GM06990 (cell line): ENCODE data around the gene DNAH1.

Source experiments
- DNase-seq: peaks from one replicate; pipeline ENCODE4 v3.0.0-alpha.2; 2011; ENCODE audit not compliant: insufficient read length; ENCODE audit errors: extremely low read depth
- H3K27me3 ChIP-seq: replicated peaks from 2 replicates; pipeline ENCODE4 v1.6.0; 2011; ENCODE audit warnings: low read length; ENCODE audit not compliant: control insufficient read depth, insufficient read depth
- H3K36me3 ChIP-seq: 2 replicates; pipeline ENCODE4 v1.5.1; 2011; ENCODE audit warnings: low read length; ENCODE audit not compliant: control insufficient read depth, insufficient read depth
- H3K4me3 ChIP-seq: replicated peaks from 2 replicates; pipeline ENCODE4 v1.5.1; 2011; ENCODE audit warnings: low read depth, mild to moderate bottlenecking, control low read depth, low read length
- TF ChIP-seq, protein P1 (sequence below): IDR thresholded peaks from 2 replicates; pipeline ENCODE4 v1.5.1; 2011; ENCODE audit warnings: low read length, control low read depth, mild to moderate bottlenecking, inconsistent platforms; ENCODE audit not compliant: insufficient read depth, poor library complexity, severe bottlenecking

DNAH1 gene

DNA sequence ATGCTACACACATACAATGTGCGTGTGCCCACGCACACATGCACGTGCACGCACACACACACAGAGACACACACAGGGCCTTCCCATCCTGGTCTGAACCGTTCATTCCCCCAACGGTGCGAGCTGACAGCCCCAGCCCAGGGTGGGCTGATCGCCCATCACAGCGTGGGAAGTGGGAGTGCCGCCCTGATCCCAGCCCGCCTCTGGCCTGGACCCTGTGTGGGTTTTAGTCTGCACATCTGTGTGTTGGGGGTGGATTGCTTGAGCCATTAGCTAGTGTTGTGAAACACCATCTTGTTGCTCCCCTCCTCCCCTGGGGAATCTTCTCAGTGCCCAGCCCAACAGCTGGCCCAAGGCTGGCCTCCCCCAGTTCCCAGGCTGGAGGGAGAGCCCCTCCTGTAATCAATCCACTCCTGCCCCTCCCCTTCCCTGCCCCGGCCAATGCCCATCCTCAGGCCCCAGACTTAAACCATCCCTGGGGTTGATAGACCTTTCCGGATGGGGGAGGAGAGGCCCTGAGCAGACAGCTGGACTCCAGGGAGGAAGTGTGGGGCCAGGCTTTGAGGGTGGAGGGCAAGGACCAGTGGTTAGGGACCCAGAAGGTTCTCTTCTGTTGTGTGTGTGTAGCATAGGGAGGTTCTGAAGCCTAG, 120.5 kb downstream of the DNAH1 start:
- no peak overlapping the region for H3K4me3 ChIP-seq
- H3K36me3 ChIP-seq, result no peaks in the 10 kb centered on the region
- TF ChIP-seq, protein P1, sequence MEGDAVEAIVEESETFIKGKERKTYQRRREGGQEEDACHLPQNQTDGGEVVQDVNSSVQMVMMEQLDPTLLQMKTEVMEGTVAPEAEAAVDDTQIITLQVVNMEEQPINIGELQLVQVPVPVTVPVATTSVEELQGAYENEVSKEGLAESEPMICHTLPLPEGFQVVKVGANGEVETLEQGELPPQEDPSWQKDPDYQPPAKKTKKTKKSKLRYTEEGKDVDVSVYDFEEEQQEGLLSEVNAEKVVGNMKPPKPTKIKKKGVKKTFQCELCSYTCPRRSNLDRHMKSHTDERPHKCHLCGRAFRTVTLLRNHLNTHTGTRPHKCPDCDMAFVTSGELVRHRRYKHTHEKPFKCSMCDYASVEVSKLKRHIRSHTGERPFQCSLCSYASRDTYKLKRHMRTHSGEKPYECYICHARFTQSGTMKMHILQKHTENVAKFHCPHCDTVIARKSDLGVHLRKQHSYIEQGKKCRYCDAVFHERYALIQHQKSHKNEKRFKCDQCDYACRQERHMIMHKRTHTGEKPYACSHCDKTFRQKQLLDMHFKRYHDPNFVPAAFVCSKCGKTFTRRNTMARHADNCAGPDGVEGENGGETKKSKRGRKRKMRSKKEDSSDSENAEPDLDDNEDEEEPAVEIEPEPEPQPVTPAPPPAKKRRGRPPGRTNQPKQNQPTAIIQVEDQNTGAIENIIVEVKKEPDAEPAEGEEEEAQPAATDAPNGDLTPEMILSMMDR, result no peak
- no peak for DNase-seq
- H3K27me3 ChIP-seq, result no peaks in the 10 kb centered on the region

DNA sequence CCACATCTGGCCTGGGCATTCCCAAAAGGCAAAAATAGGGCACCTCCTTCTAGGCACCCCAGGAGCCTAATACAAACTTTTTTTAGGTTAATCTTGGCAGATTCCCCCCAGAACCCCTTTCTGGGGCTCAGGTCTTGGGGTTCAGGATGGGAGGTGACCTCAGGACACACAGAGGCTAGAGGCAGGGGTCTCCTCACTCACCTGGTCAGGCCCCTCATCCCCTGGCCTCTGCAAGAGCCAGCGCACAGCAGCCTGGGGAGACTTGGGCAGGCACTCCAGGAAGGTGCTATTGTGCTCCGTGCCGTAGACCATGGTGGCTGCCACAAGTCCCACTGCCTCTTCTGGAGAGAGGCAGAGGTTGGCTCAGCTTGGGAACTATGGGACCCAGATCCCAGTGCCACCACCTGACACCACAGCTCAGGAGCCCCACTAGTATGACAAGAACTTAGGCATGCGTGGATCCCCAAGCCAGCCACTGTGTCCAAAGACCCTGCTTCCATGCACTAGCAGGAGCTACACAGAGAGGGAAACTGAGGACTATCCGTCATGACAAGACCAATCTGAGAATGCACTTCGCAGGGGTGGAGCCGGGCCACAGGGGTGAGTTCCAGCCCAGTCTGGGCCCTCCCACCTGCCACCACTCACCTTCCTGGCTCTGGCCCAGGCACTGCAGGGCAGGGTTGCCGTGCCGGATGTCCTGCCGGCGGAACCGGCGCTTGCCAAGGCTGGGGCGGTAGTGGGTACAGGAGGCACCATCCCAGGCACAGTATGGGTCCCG, 121.4 kb downstream of the DNAH1 start:
- TF ChIP-seq, protein P1, result no peak
- DNase-seq, result no peak
- H3K36me3 ChIP-seq, result no peaks in the 10 kb centered on the region
- no peak overlapping the region for H3K4me3 ChIP-seq
- H3K27me3 ChIP-seq, result no peaks in the 10 kb centered on the region

DNA sequence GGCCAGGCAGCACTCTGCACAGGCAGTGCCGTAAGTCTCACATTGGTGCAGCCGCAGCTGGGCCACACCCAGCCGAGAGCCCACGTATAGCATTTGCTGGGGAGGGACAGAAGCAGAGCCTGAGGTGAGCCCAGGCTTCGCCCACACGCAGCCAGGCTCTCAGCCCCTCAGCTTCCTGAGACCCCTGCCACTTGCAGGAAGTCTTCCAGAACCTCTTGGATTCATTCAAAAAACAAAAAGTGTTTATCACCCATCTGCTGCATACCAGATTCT, 121.9 kb downstream of the DNAH1 start:
- Histone ChIP-seq H3K36me3 (no peaks in the 10 kb centered on the region), H3K4me3 (no peak overlapping the region), H3K27me3 (no peaks in the 10 kb centered on the region)
- TF ChIP-seq, protein P1, result no peak
- no peak for DNase-seq

DNA sequence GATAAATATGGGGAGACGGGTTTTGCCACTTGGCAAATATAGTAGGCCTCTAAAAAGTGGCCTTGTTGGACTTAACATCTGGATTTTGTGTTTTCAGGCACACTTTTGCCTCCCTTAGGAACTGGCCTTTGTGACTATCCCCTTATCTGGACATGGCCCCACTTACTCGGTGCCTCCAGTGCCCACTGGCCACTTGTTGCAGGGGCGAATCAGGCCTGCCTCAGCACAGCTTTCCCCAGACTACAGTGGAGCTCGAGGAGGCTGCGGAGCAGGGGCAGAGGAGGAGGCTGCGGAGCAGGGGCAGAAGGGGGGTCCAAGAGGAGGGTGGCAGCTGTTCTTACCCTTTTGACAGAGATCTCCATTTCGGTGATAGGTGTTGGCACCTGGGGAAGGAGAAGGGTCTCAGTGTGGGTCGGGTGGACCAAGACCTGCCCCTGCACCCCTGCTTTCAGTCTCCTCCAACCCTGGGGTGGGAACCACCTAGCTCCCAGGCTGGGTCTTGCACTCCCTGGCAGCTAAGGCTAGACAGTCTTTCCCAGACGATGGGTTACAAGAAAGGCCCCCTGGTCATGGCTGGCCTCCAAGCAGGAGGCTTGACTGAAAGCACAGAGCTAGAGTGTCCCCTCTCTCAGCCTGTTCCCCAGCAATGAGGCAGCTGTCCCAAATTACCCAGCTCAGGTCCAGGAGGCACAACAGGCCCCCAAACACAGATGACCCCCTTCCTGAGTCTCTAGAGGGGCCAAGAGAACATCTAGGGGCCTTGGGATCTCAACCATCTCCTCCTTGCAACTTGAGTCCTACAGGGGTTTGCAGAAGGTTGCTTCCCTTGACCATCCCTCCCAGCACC, 122.7 kb downstream of the DNAH1 start:
- Histone ChIP-seq H3K4me3 (no peak overlapping the region), H3K27me3 (no peaks in the 10 kb centered on the region), H3K36me3 (no peaks in the 10 kb centered on the region)
- TF ChIP-seq, protein P1, result no peak
- no peak for DNase-seq

DNA sequence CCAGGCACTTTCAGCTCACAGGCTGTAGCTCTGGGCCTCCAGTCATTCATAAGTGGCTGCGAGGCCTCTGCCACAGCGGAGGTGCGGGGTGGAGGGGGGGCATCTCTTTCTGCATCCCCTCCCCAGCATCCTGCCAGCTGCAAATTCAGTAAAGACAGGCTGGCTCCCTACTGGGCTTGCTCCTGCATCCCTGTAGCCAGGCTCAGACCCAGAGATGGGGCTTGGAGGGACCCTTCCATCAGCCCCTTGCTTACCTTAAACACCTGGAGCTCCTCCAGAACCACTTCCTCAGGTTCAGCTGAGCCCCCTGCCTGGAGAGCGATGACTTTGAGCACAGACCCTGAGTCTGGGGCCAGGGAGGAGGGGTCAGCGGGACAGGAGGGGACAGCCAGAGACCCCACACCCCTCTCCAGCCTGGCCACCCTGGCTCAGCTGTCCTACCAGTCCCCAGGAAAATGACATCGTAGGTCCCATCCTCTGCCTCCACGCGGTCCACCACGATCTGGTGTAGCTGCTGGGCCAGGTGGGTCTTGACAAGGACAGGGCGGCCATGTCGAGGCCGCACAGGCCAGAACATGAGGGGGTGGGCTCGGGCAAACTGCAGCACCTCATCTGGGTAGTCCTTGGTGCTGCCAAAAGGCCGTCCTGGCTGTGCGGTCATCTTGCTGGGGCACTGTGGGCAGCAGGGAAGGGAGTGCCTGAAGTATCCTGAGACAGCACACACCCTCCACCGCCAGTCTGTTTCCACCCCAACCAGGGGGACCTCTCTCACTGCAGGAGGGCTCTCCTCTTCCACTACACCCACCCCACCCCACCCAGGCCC, 123.5 kb downstream of the DNAH1 start:
- Histone ChIP-seq H3K4me3 (no peak overlapping the region), H3K36me3 (no peaks in the 10 kb centered on the region), H3K27me3 (no peaks in the 10 kb centered on the region)
- DNase-seq, result no peak
- TF ChIP-seq, protein P1, result no peak
